Dermis lymphatic vessel endothelial cell (primary cell): ENCODE data around the gene SAPCD1. TPM values are rescaled to one million over a fixed set of nuclear protein-coding genes. Genes with fewer than 3 reads are reported as not detected.

Experiments
- total RNA-seq: library from RNA; depleted of rRNA; stranded (reverse); fragments of >200 nt; gene quantifications from 2 replicates; pipeline ENCODE4 v1.2.1, GENCODE V29; 2014

SAPCD1 gene
- 2.2 and 8.0 TPM in 2 replicates for total RNA-seq

GRCh38 chr6:31762356-31762755 lies at the start of gene SAPCD1:
Gene SAPCD1 (plus strand): TSS chr6:31762656. CDS start chr6:31763055, 399 bp downstream.

GRCh38 chr6:31715022-31715958 lies 47.2 kb upstream of the SAPCD1 start, which contains the start of gene LY6G6D:
Gene LY6G6D (plus strand): TSS chr6:31715348. CDS start chr6:31715356, 8 bp downstream.

GRCh38 chr6:31721351-31722020 lies 41.0 kb upstream of the SAPCD1 start, which contains the start of gene LY6G6C:
Gene LY6G6C (minus strand): TSS chr6:31721746. CDS start chr6:31721679, 67 bp downstream.

GRCh38 chr6:31723245-31723979 lies 39.0 kb upstream of the SAPCD1 start, which contains the start of gene MPIG6B:
Gene MPIG6B (plus strand): TSS chr6:31723373. CDS start chr6:31723384, 11 bp downstream.

GRCh38 chr6:31728767-31729514 lies 33.5 kb upstream of the SAPCD1 start, which contains the start of gene DDAH2:
Gene DDAH2 (minus strand): TSS chr6:31729299. CDS start chr6:31729161, 138 bp downstream.

GRCh38 chr6:31736021-31736767 lies 26.3 kb upstream of the SAPCD1 start, which contains the start of gene CLIC1:
Gene CLIC1 (minus strand): TSS chr6:31736530. CDS start chr6:31736300, 230 bp downstream.

GRCh38 chr6:31739639-31740396 lies 22.6 kb upstream of the SAPCD1 start, which contains the start of gene MSH5:
Gene MSH5 (plus strand): TSS chr6:31740005. CDS start chr6:31740467, 462 bp downstream.

GRCh38 chr6:31776989-31777666 lies 14.7 kb downstream of the SAPCD1 start, which contains the start of gene VWA7:
Gene VWA7 (minus strand): TSS chr6:31777328. CDS start chr6:31776779, 549 bp downstream.

GRCh38 chr6:31795616-31796298 lies 33.3 kb downstream of the SAPCD1 start, which contains the start of gene VARS1:
Gene VARS1 (minus strand): TSS chr6:31795752. CDS start chr6:31795217, 535 bp downstream.

GRCh38 chr6:31806470-31807272 lies 44.2 kb downstream of the SAPCD1 start, which contains the start of gene LSM2:
Gene LSM2 (minus strand): TSS chr6:31806966. CDS start chr6:31806757, 209 bp downstream.

Other genes starting within 250 kb of the SAPCD1 start
- gene MCCD1, start 233.7 kb upstream of the SAPCD1 start, total RNA-seq: not detected in 2 replicates
- 269 and 380 TPM in 2 replicates for gene DDX39B, start 220.7 kb upstream of the SAPCD1 start, total RNA-seq
- gene ATP6V1G2, start 216.0 kb upstream of the SAPCD1 start, total RNA-seq: 0.11 and 0.17 TPM in 2 replicates
- 25.3 and 25.9 TPM in 2 replicates for gene NFKBIL1, start 215.0 kb upstream of the SAPCD1 start, total RNA-seq
- not detected in 2 replicates for gene LTA, start 190.4 kb upstream of the SAPCD1 start, total RNA-seq
- gene TNF, start 187.1 kb upstream of the SAPCD1 start, total RNA-seq: not detected in 2 replicates
- 2.9 and 3.2 TPM in 2 replicates for gene LTB, start 180.2 kb upstream of the SAPCD1 start, total RNA-seq
- gene LST1, start 176.4 kb upstream of the SAPCD1 start, total RNA-seq: 0.11 and 0.26 TPM in 2 replicates
- gene NCR3, start 169.7 kb upstream of the SAPCD1 start, total RNA-seq: not detected in 2 replicates
- 0.17 TPM in 1 of 2 replicates, not detected in the other for gene AIF1, start 147.4 kb upstream of the SAPCD1 start, total RNA-seq
- gene PRRC2A, start 141.9 kb upstream of the SAPCD1 start, total RNA-seq: 21.8 and 25.5 TPM in 2 replicates
- 105 and 110 TPM in 2 replicates for gene BAG6, start 110.0 kb upstream of the SAPCD1 start, total RNA-seq
- 0.52 and 0.54 TPM in 2 replicates for gene APOM, start 106.8 kb upstream of the SAPCD1 start, total RNA-seq
- gene C6orf47, start 101.9 kb upstream of the SAPCD1 start, total RNA-seq: 22.6 and 24.2 TPM in 2 replicates
- 14.0 and 14.5 TPM in 2 replicates for gene GPANK1, start 97.7 kb upstream of the SAPCD1 start, total RNA-seq
- gene CSNK2B, start 96.6 kb upstream of the SAPCD1 start, total RNA-seq: 71.8 and 77.7 TPM in 2 replicates
- gene LY6G5B, start 92.7 kb upstream of the SAPCD1 start, total RNA-seq: 1.4 and 1.9 TPM in 2 replicates
- 1.4 and 1.5 TPM in 2 replicates for gene LY6G5C, start 81.6 kb upstream of the SAPCD1 start, total RNA-seq
- 52.7 and 62.4 TPM in 2 replicates for gene ABHD16A, start 59.3 kb upstream of the SAPCD1 start, total RNA-seq
- not detected in 2 replicates for gene LY6G6F, start 55.8 kb upstream of the SAPCD1 start, total RNA-seq
- gene LY6G6D, start 47.3 kb upstream of the SAPCD1 start, total RNA-seq: not detected in 2 replicates
- gene LY6G6C, start 40.9 kb upstream of the SAPCD1 start, total RNA-seq: not detected in 2 replicates
- gene MPIG6B, start 39.3 kb upstream of the SAPCD1 start, total RNA-seq: not detected in 2 replicates
- 122 and 139 TPM in 2 replicates for gene DDAH2, start 33.4 kb upstream of the SAPCD1 start, total RNA-seq
- gene CLIC1, start 26.1 kb upstream of the SAPCD1 start, total RNA-seq: 545 and 566 TPM in 2 replicates
- gene MSH5, start 22.7 kb upstream of the SAPCD1 start, total RNA-seq: 2.3 and 3.0 TPM in 2 replicates
- gene VWA7, start 14.7 kb downstream of the SAPCD1 start, total RNA-seq: 0.09 and 0.22 TPM in 2 replicates
- 31.2 and 36.4 TPM in 2 replicates for gene VARS1, start 33.1 kb downstream of the SAPCD1 start, total RNA-seq
- 22.2 and 26.3 TPM in 2 replicates for gene LSM2, start 44.3 kb downstream of the SAPCD1 start, total RNA-seq
- 1.2 and 1.5 TPM in 2 replicates for gene HSPA1L, start 52.6 kb downstream of the SAPCD1 start, total RNA-seq
- gene HSPA1A, start 52.9 kb downstream of the SAPCD1 start, total RNA-seq: 78.6 and 81.2 TPM in 2 replicates
- 16.9 and 34.6 TPM in 2 replicates for gene HSPA1B, start 65.1 kb downstream of the SAPCD1 start, total RNA-seq
- 43.3 and 54.0 TPM in 2 replicates for gene NEU1, start 100.2 kb downstream of the SAPCD1 start, total RNA-seq
- gene SLC44A4, start 116.3 kb downstream of the SAPCD1 start, total RNA-seq: not detected in 2 replicates
- gene EHMT2, start 135.0 kb downstream of the SAPCD1 start, total RNA-seq: 24.9 and 29.6 TPM in 2 replicates
- 2.4 and 2.8 TPM in 2 replicates for gene ZBTB12, start 139.4 kb downstream of the SAPCD1 start, total RNA-seq
- 0.17 and 0.22 TPM in 2 replicates for gene C2, start 165.1 kb downstream of the SAPCD1 start, total RNA-seq
- gene CFB, start 183.4 kb downstream of the SAPCD1 start, total RNA-seq: 0.09 and 0.22 TPM in 2 replicates
- 68.1 and 76.8 TPM in 2 replicates for gene NELFE, start 196.3 kb downstream of the SAPCD1 start, total RNA-seq
- gene SKIC2, start 196.5 kb downstream of the SAPCD1 start, total RNA-seq: 23.6 and 24.9 TPM in 2 replicates
- gene DXO, start 209.5 kb downstream of the SAPCD1 start, total RNA-seq: 7.3 and 8.3 TPM in 2 replicates
- gene C4A, start 219.4 kb downstream of the SAPCD1 start, total RNA-seq: 1.0 and 1.3 TPM in 2 replicates